ENCODE results near the gene FAM131A. TPM values are rescaled to one million over a fixed set of nuclear protein-coding genes. Genes with fewer than 3 reads are reported as not detected.

The FAM131A gene
- total and polyA plus RNA-seq, 9 of the 15 experiments (the other 6 are each of a cell fraction or from before 2014, with no cell fraction given) = 0.48 to 11.1 (median 4.3) TPM

- H4K20me1 ChIP-seq (replicated peaks; ENCODE audit: control insufficient read depth, insufficient read depth, low read length) = no peaks in the 10 kb centered on the region; the same call in 1 of the 2 replicates
- ATAC-seq (no peak), FAIRE-seq (no peak), DNase-seq (ENCODE audit: extremely low read depth in 1 of 4, low spot score in 3 of 4) (no peak)
- no peaks in the 10 kb centered on the region for H3K27me3 ChIP-seq (ENCODE audit: control insufficient read depth in 2 of 2, insufficient read depth in 2 of 2, low read length in 2 of 2)
- peaks cover 27% of the 10 kb centered on the region; the same call in 2 of the 3 replicates for H3K36me3 ChIP-seq (ENCODE audit: control insufficient read depth, insufficient read depth, low read length)
- H3K9me1 ChIP-seq (ENCODE audit: control insufficient read depth, insufficient read depth, low read length) = peaks cover 10% of the 10 kb centered on the region
- intact Hi-C loops (cut with micrococcal nuclease) (no loop called here), in situ Hi-C loops (cut with MboI) (no loop called here)
- no peak overlapping the region for H2AFZ ChIP-seq (ENCODE audit: low read depth, low read length)
- H3K9me3 ChIP-seq (replicated peaks; ENCODE audit: control insufficient read depth, insufficient read depth, low read depth, low read length) = no peaks in the 10 kb centered on the region
- ChIA-PET POLR2A (interaction anchor here (0.7 to 1.6 kb wide), 4 partner anchors 9 to 306 kb away, joined by 3 to 6 read pairs (median 5); no protein-coding TSS in a partner anchor), CTCF (ENCODE audit: low intra/inter-chr PET ratio) (no interaction called here)
- 64% methylated on average over 7 of the region's 7 CpGs for WGBS (ENCODE audit: insufficient coverage, low coverage, missing lambda C conversion rate)
- H3K9ac ChIP-seq (ENCODE audit: insufficient read depth in 1 of 2, low read depth in 2 of 2, low read length in 2 of 2) = no peak overlapping the region
- no peak overlapping the region for H3K4me3 ChIP-seq
- no TSS peak for BruUV-seq (replicated peaks)
- no peak overlapping the region for H3K27ac ChIP-seq (ENCODE audit: extremely low read depth, low read depth, low read length)
- H3K4me1 ChIP-seq (replicated peaks in 1 of 2; ENCODE audit: control insufficient read depth in 2 of 2, insufficient read depth in 2 of 2, low read length in 2 of 2) = peaks cover 23 to 50% of the 10 kb centered on the region in 2 experiments
- peaks cover 16% of the 10 kb centered on the region for H3K79me2 ChIP-seq (ENCODE audit: control insufficient read depth, insufficient read depth, low read length)
- no peak overlapping the region for H3K4me2 ChIP-seq (ENCODE audit: insufficient read depth, low read length)
- TF ChIP-seq ZC3H4 (CRISPR knock-in tag; IDR thresholded peaks at IDR 0.05; ENCODE audit: borderline replicate concordance) (no peak), STAG1 (CRISPR knock-in tag; IDR thresholded peaks at IDR 0.05; ENCODE audit: borderline replicate concordance) (no peak), MYC (IDR thresholded peaks at IDR 0.05; ENCODE audit: low read depth, low read length) (no peak), MYC (CRISPR knock-in tag; IDR thresholded peaks at IDR 0.05; ENCODE audit: borderline replicate concordance, low read depth) (no peak), NR2C2 (CRISPR knock-in tag; IDR thresholded peaks at IDR 0.05) (no peak), NR2C2 (tag; IDR thresholded peaks at IDR 0.05) (no peak), USF2 (CRISPR knock-in tag; IDR thresholded peaks at IDR 0.05) (0 out of 2 replicates have a peak, but pooled peaks have one; percentile 33), COPS2 (conservative IDR thresholded peaks at IDR 0.05) (no peak), RAD51 (IDR thresholded peaks at IDR 0.05; ENCODE audit: borderline replicate concordance, low read depth) (no peak)
- TF ChIP-seq, protein P1, sequence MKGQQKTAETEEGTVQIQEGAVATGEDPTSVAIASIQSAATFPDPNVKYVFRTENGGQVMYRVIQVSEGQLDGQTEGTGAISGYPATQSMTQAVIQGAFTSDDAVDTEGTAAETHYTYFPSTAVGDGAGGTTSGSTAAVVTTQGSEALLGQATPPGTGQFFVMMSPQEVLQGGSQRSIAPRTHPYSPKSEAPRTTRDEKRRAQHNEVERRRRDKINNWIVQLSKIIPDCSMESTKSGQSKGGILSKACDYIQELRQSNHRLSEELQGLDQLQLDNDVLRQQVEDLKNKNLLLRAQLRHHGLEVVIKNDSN (CRISPR knock-in tag; IDR thresholded peaks at IDR 0.05) = 0 out of 2 replicates have a peak, but pooled peaks have one; percentile 27
These were observed 4.5 kb downstream of the FAM131A start for GRCh38 chr3:184341925-184342324.
